Measurements from ENCODE around the gene STKLD1.

DNA sequence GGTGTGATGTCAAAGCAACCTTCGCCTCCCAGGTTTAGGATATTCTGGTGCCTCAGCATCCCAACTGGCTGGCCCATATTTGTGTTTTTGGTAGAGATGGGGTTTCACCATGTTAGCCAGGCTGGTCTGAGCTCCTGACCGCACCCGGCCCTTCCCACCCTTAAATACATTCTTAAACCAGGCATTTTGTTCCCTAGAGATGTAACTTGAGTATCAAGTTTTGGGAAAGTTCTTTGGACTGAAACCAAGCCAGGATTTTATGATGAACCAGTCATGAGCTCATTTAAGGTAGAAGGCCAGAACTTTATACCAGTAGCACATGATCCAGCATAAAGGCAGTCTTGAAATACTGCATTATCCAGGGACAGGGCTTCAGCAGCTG is 24.6 kb upstream of the STKLD1 start:
- TF ChIP-seq CTCF (conservative IDR thresholded peaks at IDR 0.05; ENCODE audit: low read depth, low read length) (no peak), EZH2phosphoT487 (IDR thresholded peaks at IDR 0.05; ENCODE audit: borderline replicate concordance, low read length) (no peak)
